Astrocyte of the spinal cord (primary cell): ENCODE data around the gene PHOX2A.
"Not testable (repeated sequence)": the region's sequence is repeated elsewhere in the genome, so short reads cannot be mapped to it uniquely, and the experiment has no call there.

Experiments
- DNase-seq: peaks from one replicate; pipeline ENCODE4 v3.0.0; 2011; ENCODE audit warnings: low read depth, low spot score
- H3K4me3 ChIP-seq: 2 replicates; pipeline ENCODE4 v1.5.1; 2011; ENCODE audit warnings: low read depth, mild to moderate bottlenecking, low read length, moderate library complexity
- CTCF ChIP-seq: IDR thresholded peaks from 2 replicates; pipeline ENCODE4 v1.5.1; 2012; ENCODE audit warnings: low read depth, mild to moderate bottlenecking, low read length, inconsistent platforms
- in situ Hi-C: cut with HindIII; loops from 2 replicates; pipeline ENCODE4 v1.10.0; 2017; ENCODE audit warnings: low sequenced_read_pairs

PHOX2A gene

GRCh38 chr11:72244060-72244360 lies at the start of gene PHOX2A:
PHOX2A (minus strand) TSS chr11:72244176; CDS start chr11:72244004, 172 bp downstream.
- H3K4me3 ChIP-seq: no peak within 1 kb of the TSS
- in situ Hi-C loops: no loop called here
- no peak for DNase-seq
- TF ChIP-seq CTCF: no peak

- H3K4me3 ChIP-seq: no peak overlapping the region
- no peak for DNase-seq
- TF ChIP-seq CTCF: no peak
- in situ Hi-C loops: no loop called here
These were observed 49.4 kb upstream of the PHOX2A start for GRCh38 chr11:72293391-72293790.

DNA sequence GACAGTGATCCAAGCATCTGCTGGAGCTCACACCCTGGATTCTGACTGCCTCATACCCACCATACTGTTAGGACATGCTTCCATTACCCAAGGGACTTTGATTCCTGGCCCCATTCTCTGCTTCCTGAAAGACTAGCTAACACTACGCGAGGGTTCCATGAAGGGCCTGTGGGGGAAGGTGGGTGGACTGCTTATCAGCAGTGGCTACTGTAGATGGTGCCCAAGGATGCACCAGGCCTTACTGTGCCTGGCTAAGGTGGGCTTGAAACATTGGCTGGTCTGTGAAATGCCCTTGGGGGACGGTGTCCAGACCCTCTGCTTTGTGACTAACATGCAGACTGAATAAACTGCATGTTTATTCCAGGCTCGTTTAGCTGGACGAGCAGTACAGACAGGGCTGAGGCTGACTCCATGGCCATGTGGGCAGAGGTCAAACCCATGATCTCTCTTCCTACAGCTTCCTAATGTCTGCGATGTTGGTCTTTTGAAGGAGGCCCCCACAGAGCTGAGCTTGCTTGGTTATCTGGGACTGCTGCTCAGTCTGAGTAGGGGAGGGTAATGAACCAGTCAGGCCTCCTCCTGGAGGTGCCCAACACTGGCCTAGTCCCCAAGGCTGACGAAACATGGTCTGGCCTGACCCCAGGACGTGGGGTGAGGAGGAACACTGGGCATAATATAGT lies 48.3 kb upstream of the PHOX2A start:
- H3K4me3 ChIP-seq: no peak overlapping the region
- in situ Hi-C loops: no loop called here
- DNase-seq: no peak
- no peak for TF ChIP-seq CTCF

DNA sequence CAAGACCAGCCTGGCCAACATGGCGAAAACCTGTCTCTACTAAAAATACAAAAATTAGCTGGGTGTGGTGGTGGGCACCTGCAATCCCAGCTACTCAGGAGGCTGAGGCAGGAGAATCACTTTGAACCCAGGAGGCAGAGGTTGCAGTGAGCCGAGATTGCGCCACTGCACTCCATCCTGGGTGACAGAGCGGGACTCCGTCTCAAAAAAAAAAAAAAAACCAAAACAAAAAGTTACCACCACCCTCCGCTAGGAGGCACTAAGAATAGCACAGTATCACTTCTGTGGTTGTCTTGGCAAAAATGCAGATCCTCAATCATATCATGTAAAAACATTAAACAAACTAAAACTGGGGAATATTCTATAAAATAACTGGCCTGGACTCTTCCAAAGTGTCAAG lies 46.8 kb upstream of the PHOX2A start:
- H3K4me3 ChIP-seq, in situ Hi-C loops, DNase-seq: not testable (repeated sequence)
- peak; percentile 45 for TF ChIP-seq CTCF

DNA sequence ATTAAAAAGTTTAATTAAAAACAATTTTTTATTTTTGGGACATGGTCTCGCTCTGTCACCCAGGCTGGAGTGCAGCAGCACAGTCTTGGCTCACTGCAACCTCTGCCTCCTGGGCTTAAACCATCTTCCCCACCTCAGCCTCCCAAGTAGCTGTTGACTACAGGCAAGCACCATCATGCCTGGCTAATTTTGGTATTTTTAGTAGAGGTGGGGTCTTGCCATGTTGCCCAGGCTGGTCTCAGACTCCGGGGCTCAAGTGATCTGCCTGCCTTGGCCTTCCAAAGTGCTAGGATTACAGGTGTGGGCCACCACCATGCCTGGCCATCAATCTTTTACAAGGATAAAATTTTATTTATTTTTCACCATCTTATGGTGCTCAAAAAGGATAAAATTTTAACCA lies 43.3 kb upstream of the PHOX2A start:
- in situ Hi-C loops: no loop called here
- DNase-seq: no peak
- no peak for TF ChIP-seq CTCF
- H3K4me3 ChIP-seq: no peak overlapping the region

DNA sequence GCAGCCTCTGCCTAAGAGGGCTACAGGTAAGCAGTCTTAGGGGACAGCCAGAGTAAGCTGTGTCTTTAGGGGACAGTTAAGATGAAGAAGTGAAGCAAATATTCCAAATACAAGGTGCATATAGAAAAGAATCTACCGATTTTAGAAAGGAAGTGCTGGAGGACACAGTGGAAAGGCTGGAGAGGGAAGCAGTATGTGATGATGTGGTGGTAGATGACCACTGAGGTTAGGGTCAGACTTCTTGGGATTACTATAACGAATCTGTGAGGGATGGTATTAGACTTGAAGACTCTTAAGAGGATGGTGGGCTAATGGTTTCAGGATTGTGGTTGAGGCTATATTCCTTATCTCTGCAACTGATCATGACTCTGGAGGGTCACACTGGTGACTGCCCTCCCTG lies 40.0 kb upstream of the PHOX2A start:
- DNase-seq: no peak
- in situ Hi-C loops: no loop called here
- no peak for TF ChIP-seq CTCF
- H3K4me3 ChIP-seq: no peak overlapping the region

GRCh38 chr11:72280726-72281315 lies 36.8 kb upstream of the PHOX2A start:
- no peak overlapping the region for H3K4me3 ChIP-seq
- no peak for TF ChIP-seq CTCF
- no peak for DNase-seq
- in situ Hi-C loops: no loop called here
